GM12878 (cell line): ENCODE measurements around the gene DSG4. TPM values are rescaled to one million over a fixed set of nuclear protein-coding genes. Genes with fewer than 3 reads are reported as not detected.

Experiments used
- ATAC-seq: fragments of 200-7000 bp; cut with Tn5 transposase; 3 replicates; pipeline ENCODE4 v1.9.1; 2020; ENCODE audit warnings: mild to moderate bottlenecking, moderate library complexity
- BruUV-seq: library from RNA; stranded (reverse); fragments of 400-500 nt; replicated peaks from 2 replicates; lab custom pipeline; 2021; lab: Mats Ljungman, UMichigan
- CTCF ChIA-PET: fragments of 300-600 bp; sonication (Branson Sonifier 250); formaldehyde crosslinking; extraction: SDS; loops from one replicate; lab custom pipeline; 2021; ENCODE audit warnings: inconsistent platforms; lab: Yijun Ruan, JAX
- POLR2A ChIA-PET: fragments of 350-600 bp; formaldehyde crosslinking; extraction: SDS; loops from one replicate; lab custom pipeline; 2021; ENCODE audit warnings: inconsistent platforms; lab: Charles Lee
- RAD21 ChIA-PET: fragments of 300-600 bp; sonication (Branson Sonifier 250); formaldehyde crosslinking; loops from one replicate; lab custom pipeline; 2023; ENCODE audit warnings: antibody characterized with exemption; ENCODE audit not compliant: unreplicated experiment; lab: Charles Lee
- SMC1A ChIA-PET: fragments of 300-600 bp; sonication (Branson Sonifier 250); formaldehyde crosslinking; loops from one replicate; lab custom pipeline; 2023; ENCODE audit not compliant: unreplicated experiment, uncharacterized antibody; lab: Charles Lee
- DNase-seq: peaks from one replicate; pipeline ENCODE4 v3.0.0-alpha.2; 2011; ENCODE audit warnings: low read depth, low spot score
- FAIRE-seq: peaks from 3 replicates; lab custom pipeline; 2011; peaks lifted over from hg19 to GRCh38; lab: Jason Lieb, UNC
- H2AFZ ChIP-seq: 2 replicates; pipeline ENCODE4 v1.6.0; 2011; ENCODE audit warnings: low read depth, low read length, control low read depth; ENCODE audit not compliant: control insufficient read depth
- H3K27ac ChIP-seq: 2 replicates; pipeline ENCODE4 v1.5.1; 2011; ENCODE audit warnings: control low read depth; ENCODE audit not compliant: control insufficient read depth, insufficient read depth
- H3K27me3 ChIP-seq, 2 experiments: replicated peaks in 1 of 2; 2 replicates each; pipeline versions ENCODE4 v1.6.0 to v1.6.1; 2011; ENCODE audit warnings: low read length in 1 of 2; ENCODE audit not compliant: control insufficient read depth in 2 of 2, insufficient read depth in 2 of 2
- H3K36me3 ChIP-seq, 2 experiments: 2 replicates each; pipeline ENCODE4 v1.5.1; 2011; ENCODE audit warnings: low read length in 1 of 2; ENCODE audit not compliant: control insufficient read depth in 2 of 2, insufficient read depth in 2 of 2
- H3K4me1 ChIP-seq: 2 replicates; pipeline ENCODE4 v1.6.1; 2011; ENCODE audit warnings: mild to moderate bottlenecking, low read length, moderate library complexity, mixed read lengths; ENCODE audit not compliant: control insufficient read depth, insufficient read depth
- H3K4me2 ChIP-seq: 2 replicates; pipeline ENCODE4 v1.6.0; 2011; ENCODE audit warnings: control low read depth; ENCODE audit not compliant: control insufficient read depth, insufficient read depth
- H3K4me3 ChIP-seq: fragments of 200-600 bp; sonication (generic); 2 replicates; pipeline ENCODE4 v1.5.1; 2016
- H3K79me2 ChIP-seq: 2 replicates; pipeline ENCODE4 v1.6.0; 2011; ENCODE audit warnings: low read length; ENCODE audit not compliant: control insufficient read depth, insufficient read depth
- H3K9ac ChIP-seq: 2 replicates; pipeline ENCODE4 v1.8.0; 2011; ENCODE audit warnings: low read length, control low read depth, mixed read lengths; ENCODE audit not compliant: control insufficient read depth, insufficient read depth
- H3K9me3 ChIP-seq: replicated peaks from 3 replicates; pipeline ENCODE4 v1.5.1; 2011; ENCODE audit warnings: mild to moderate bottlenecking, low read length; ENCODE audit not compliant: control insufficient read depth, insufficient read depth
- H4K20me1 ChIP-seq: 2 replicates; pipeline ENCODE4 v1.6.0; 2011; ENCODE audit not compliant: control insufficient read depth, insufficient read depth
- ATF2 ChIP-seq: IDR thresholded peaks from 2 replicates; pipeline ENCODE4 v1.6.1; 2012; ENCODE audit warnings: low read length, inconsistent platforms
- CUX1 ChIP-seq: IDR thresholded peaks from 2 replicates; pipeline ENCODE4 v1.6.1; 2012; ENCODE audit warnings: improper control_type of control experiment, low read depth, low read length; ENCODE audit not compliant: insufficient replicate concordance
- E2F8 ChIP-seq: fragments of 450-650 bp; IDR thresholded peaks from 2 replicates; pipeline ENCODE4 v1.6.1; 2018; ENCODE audit warnings: mild to moderate bottlenecking, low read depth, moderate library complexity; ENCODE audit not compliant: partially characterized antibody
- MEF2B ChIP-seq: fragments of 450-650 bp; IDR thresholded peaks from 2 replicates; pipeline ENCODE4 v1.6.1; 2018; ENCODE audit warnings: mild to moderate bottlenecking, moderate library complexity; ENCODE audit not compliant: partially characterized antibody, poor library complexity, severe bottlenecking
- MYB ChIP-seq: fragments of 150-350 bp; IDR thresholded peaks from 2 replicates; pipeline ENCODE4 v1.6.1; 2014; ENCODE audit warnings: mild to moderate bottlenecking, low read depth, low read length, borderline replicate concordance
- MYC ChIP-seq: IDR thresholded peaks from 2 replicates; pipeline ENCODE4 v1.6.1; 2011; ENCODE audit warnings: mild to moderate bottlenecking, low read length, moderate library complexity, inconsistent platforms; ENCODE audit not compliant: insufficient read depth, insufficient replicate concordance, insufficient read length, severe bottlenecking
- NFXL1 ChIP-seq: fragments of 450-650 bp; IDR thresholded peaks from 2 replicates; pipeline ENCODE4 v1.6.1; 2017; ENCODE audit warnings: antibody characterized with exemption, mild to moderate bottlenecking, borderline replicate concordance
- PKNOX1 ChIP-seq: fragments of 450-650 bp; IDR thresholded peaks from 2 replicates; pipeline ENCODE4 v1.6.1; 2016; ENCODE audit warnings: mild to moderate bottlenecking
- POLR2A ChIP-seq: IDR thresholded peaks from 2 replicates; pipeline ENCODE4 v1.6.1; 2011; ENCODE audit warnings: low read depth, mild to moderate bottlenecking, low read length
- POLR2AphosphoS5 ChIP-seq: IDR thresholded peaks from 2 replicates; pipeline ENCODE4 v1.6.1; 2011; ENCODE audit warnings: mild to moderate bottlenecking, low read length, inconsistent platforms
- SMAD1 ChIP-seq: fragments of 450-650 bp; IDR thresholded peaks from 2 replicates; pipeline ENCODE4 v1.6.1; 2018; ENCODE audit warnings: mild to moderate bottlenecking, low read depth; ENCODE audit not compliant: partially characterized antibody
- SMARCA5 ChIP-seq: fragments of 450-650 bp; IDR thresholded peaks from 2 replicates; pipeline ENCODE4 v1.6.1; 2017; ENCODE audit warnings: mild to moderate bottlenecking
- TAF1 ChIP-seq: IDR thresholded peaks from 2 replicates; pipeline ENCODE4 v1.6.1; 2011; ENCODE audit warnings: mild to moderate bottlenecking, low read depth, low read length, borderline replicate concordance
- ZSCAN29 ChIP-seq: fragments of 450-650 bp; IDR thresholded peaks from 2 replicates; pipeline ENCODE4 v1.6.1; 2017; ENCODE audit warnings: mild to moderate bottlenecking, moderate library complexity
- WGBS: methylation state at CpG from one replicate; pipeline ENCODE4 v1.1.6; 2016; ENCODE audit warnings: low lambda C conversion rate; ENCODE audit not compliant: insufficient replicate concordance, insufficient coverage; ENCODE audit errors: missing lambda C conversion rate; 5-methylcytosine and 5-hydroxymethylcytosine counted together
- in situ Hi-C: fragments of 300-500 bp; cut with MboI; formaldehyde crosslinking; loops from 9 replicates; pipeline ENCODE4 v1.14.3; 2018; ENCODE audit warnings: mixed read lengths
- intact Hi-C: fragments of 100-400 bp; cut with micrococcal nuclease; formaldehyde crosslinking; loops from one replicate; pipeline ENCODE4 v1.14.2; 2022; ENCODE audit not compliant: unreplicated experiment
- polyA plus RNA-seq, 11 experiments: library from polyadenylated mRNA; depleted of rRNA in 4 of 11; unstranded in 6 of 11; stranded (reverse) in 5 of 11; fragments of >200 nt; fragmentation: Nextera tagmentation in 4 of 11; fragmentation: Illumina TruSeq in 1 of 11; extraction: Ambion mirVana in 4 of 11; extraction: Trizol in 1 of 11; gene quantifications; 1 replicate in 1 of 11; 2 replicates in 10 of 11; pipeline versions ENCODE4 v1.2.1 to v1.2.3, GENCODE V29; 2011 to 2016; ENCODE audit warnings: inconsistent platforms in 2 of 11, missing spikeins in 2 of 11, low read depth in 1 of 11
- total RNA-seq, 4 experiments: library from RNA; depleted of rRNA in 3 of 4; stranded (reverse); fragments of >200 nt in 3 of 4; fragmentation: Illumina TruSeq in 1 of 4; extraction: Trizol in 1 of 4; gene quantifications; 2 replicates each; pipeline versions ENCODE4 v1.2.1 to v1.2.3, GENCODE V29; 2013 to 2021

DSG4 gene
- total and polyA plus RNA-seq, 10 of the 15 experiments (the other 5 are each of a cell fraction or from before 2014, with no cell fraction given) = 0.07 to 0.59 (median 0.17) TPM; not detected in 1

- ATAC-seq = no peak
- no peak overlapping the region for H2AFZ ChIP-seq
- no peak for TF ChIP-seq SMAD1
- TF ChIP-seq MYB = no peak
- no peak for TF ChIP-seq CUX1
- TF ChIP-seq MEF2B = no peak
- no peak for TF ChIP-seq POLR2AphosphoS5
- TF ChIP-seq ATF2 = no peak
- TF ChIP-seq POLR2A = no peak
- no peak for TF ChIP-seq ZSCAN29
- no peak for TF ChIP-seq PKNOX1
- no peak for TF ChIP-seq SMARCA5
- TF ChIP-seq NFXL1 = no peak
- TF ChIP-seq E2F8 = no peak
- TF ChIP-seq TAF1 = no peak
- no peak for TF ChIP-seq MYC
These were observed 64.9 kb downstream of the DSG4 start for GRCh38 chr18:31441493-31441892.

More at GRCh38 chr18:31441493-31441892, 64.9 kb downstream of the DSG4 start:
- CTCF ChIA-PET = interaction anchor here (1.2 to 1.5 kb wide), 3 partner anchors 15 to 31 kb away, joined by 3 to 4 read pairs (median 4); no protein-coding TSS in a partner anchor
- FAIRE-seq (no peak), DNase-seq (no peak)
- RAD21 ChIA-PET = no interaction called here
- in situ Hi-C loops = no loop called here
- Histone ChIP-seq H3K27me3 (no peaks in the 10 kb centered on the region; a peak in 2 of 4 replicates), H3K9ac (no peak overlapping the region), H4K20me1 (no peaks in the 10 kb centered on the region), H3K9me3 (no peaks in the 10 kb centered on the region), H3K79me2 (no peaks in the 10 kb centered on the region), H3K36me3 (no peaks in the 10 kb centered on the region), H3K27ac (no peak overlapping the region), H3K4me3 (no peak overlapping the region), H3K4me1 (no peaks in the 10 kb centered on the region), H3K4me2 (no peak overlapping the region)
- 49% methylated on average over 4 of the region's 4 CpGs for WGBS
- POLR2A ChIA-PET = no interaction called here
- no TSS peak for BruUV-seq
- intact Hi-C loops = no loop called here
- SMC1A ChIA-PET = interaction anchor here (0.6 to 1.4 kb wide), 2 partner anchors 16 to 71 kb away, joined by 3 to 4 read pairs; no protein-coding TSS in a partner anchor
